HS-27A (cell line): ENCODE results near the gene SPDL1.
A peak's percentile ranks its signal among the peaks of the same experiment; 100 is the strongest.

Source experiments
- DNase-seq: peaks from one replicate; pipeline ENCODE4 v3.0.0-alpha.2; 2012; ENCODE audit warnings: low read depth, missing footprints

The SPDL1 gene

GRCh38 chr5:169583424-169584220, at the start of gene SPDL1:
SPDL1 (plus strand) TSS chr5:169583773; CDS start chr5:169588417, 4,644 bp downstream.
- peak; percentile 79 for DNase-seq

DNA sequence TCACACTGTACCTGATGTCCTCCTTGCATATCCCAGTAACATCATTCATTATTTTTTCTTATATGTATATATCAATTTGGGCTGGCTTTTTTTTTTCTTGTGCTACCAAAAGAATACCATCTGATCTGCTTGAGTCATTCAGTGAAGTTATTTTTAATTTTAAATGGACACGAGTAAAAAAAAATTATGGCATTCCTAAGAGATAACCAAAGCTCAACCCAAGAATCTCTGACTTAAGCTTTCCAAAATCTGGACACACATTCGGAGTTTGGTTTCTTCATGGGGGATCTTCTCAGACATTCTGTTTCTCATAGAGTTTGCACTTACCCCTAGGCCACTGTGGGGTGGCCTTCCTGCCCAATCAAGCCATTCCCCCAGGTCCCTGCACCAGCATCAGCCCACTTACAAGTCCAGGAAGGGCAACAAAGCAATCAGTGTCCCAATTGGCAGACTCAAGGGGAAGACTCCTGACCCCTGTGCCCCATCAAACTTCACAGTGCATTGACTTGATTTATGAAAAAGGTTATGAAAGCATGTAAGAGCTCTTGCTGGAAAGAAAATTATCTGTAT, 49.2 kb upstream of the SPDL1 start:
- DNase-seq, result no peak

GRCh38 chr5:169534939-169535338, 48.6 kb upstream of the SPDL1 start:
- DNase-seq, result no peak

DNA sequence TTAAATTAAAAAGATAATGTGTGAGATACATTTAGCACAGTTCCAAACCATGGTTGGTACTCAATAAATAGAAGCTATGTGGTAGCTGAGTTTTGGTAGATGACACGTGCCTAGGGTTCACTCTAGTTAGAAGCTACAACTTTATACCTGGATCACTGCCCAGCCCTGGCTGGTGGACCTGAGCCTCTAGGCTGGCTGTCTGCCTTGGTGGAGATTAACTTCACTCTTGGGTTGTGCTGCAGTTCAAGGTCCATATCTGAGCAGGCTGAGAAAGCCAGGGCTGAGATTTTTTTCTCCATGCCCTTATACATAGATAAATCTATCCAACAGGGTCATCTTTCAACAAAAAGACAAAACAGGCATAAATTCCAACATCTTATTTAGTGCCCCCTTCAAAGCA, 44.6 kb upstream of the SPDL1 start:
- no peak for DNase-seq

GRCh38 chr5:169542811-169543210, 40.8 kb upstream of the SPDL1 start:
- no peak for DNase-seq

- DNase-seq, result no peak
Observed at GRCh38 chr5:169544264-169544950, 39.2 kb upstream of the SPDL1 start.

DNA sequence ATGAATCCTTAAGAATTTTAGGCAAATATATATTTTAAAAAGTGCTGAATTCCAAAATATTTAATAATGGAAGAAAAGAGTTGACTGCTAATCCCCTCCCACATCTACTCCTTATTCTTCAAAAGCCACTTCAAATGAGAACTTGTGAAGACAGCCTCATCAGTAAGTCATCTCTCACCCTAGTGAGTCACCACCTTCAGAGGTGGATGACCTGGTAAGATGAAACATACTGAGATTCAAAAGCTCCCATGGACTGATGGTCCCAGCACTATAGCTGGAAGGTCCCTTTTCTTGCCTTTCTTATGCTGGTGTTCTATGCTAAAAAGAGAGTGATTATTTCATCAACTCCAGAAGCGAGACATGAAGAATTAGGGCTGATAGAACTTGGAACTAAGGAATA, 37.8 kb upstream of the SPDL1 start:
- DNase-seq, result no peak

DNA sequence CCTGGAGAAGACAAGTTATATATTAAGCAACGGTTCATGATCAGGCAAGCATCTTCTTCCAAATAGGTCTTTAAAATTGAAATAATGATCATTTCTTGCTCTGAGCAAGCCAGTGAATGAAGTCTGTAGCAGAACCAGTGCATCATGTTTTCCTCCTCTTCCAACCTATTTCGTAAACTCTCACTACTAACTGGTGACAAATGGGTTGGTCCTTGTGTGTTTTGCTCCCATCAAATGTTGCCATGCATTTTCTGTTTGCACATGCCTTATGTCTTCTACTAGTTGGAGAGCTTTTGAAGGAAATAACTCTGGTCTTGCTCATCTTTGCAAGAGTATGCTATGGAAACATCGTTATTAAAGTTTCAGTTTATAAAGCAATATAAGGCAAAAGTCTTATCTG, 37.2 kb upstream of the SPDL1 start:
- DNase-seq, result no peak

DNA sequence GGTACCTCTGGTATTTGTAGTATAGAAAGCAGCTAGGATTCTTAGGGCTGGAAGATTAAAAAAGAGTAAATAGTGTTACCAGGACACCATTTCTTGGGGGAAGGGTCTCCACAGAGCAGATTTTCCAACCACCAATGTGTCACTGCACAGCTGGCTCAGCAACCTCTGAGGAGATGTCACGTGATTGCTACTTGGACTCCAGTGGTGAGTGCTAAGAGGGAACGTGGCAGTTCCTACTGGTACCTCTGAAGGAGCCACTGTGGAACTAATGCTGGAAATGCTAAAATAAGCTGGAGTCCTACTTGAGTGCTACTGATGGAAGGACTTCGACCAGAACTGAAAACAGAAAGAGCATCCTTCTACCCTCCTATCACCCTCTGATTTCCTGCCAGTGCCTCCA, 36.1 kb upstream of the SPDL1 start:
- DNase-seq, result no peak

- no peak for DNase-seq
Observed at GRCh38 chr5:169548315-169548714, 35.3 kb upstream of the SPDL1 start.

- no peak for DNase-seq
Observed at GRCh38 chr5:169549453-169550100, 34.0 kb upstream of the SPDL1 start.

DNA sequence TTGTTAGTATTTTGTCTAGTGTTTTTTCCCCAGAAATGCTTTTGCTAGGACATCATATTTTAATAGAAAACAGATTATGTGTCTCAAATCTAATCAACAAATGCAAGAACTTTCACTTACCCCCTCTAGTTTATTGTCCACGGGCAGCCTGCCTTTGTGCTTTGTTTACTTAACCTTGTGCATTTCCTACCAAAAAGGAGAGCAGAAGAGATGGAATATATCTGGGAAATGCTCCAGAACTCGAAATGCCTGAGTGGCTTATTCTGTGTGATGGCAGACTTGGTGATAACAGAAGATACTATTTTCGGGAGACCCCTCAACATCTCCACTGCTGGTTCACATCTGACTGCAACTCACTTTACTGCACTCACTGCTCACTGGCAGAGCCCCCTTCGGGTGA, 33.3 kb upstream of the SPDL1 start:
- no peak for DNase-seq

DNA sequence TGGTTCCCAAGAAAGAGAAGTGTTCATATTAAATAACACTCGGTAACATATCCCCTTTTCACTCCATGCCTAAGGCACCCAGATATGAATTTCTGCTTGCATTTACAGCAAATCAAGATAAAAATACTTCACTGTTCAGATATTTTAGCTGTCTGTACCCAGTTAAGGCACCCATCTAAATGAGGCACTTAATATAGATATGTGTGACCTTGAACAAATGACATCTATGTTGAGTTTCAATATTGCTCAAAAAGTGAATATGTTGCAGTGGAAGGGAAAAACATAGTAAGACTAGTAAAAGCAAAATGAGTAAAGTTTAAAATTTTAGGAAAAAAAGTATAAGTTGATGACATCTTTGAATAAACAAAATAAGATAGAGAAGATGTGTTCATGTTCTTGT, 32.4 kb upstream of the SPDL1 start:
- no peak for DNase-seq

DNA sequence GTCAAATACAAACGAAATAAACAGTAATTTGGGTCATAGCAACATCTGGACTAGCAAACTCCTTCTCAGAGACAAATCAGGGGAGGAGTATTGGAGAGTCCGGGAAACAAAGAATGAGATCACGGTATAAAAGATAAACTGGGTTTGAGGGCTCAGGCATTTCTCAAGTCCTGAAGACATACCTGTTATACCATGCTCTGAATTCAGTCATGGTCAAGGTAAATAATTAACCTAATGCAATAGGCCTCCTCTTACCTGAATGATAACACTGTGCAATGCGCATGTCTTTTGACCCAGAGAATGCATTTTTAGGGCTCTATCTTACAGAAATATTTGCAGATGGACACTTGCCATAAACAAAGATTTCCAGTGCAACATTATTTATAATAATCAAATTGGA, 31.9 kb upstream of the SPDL1 start:
- DNase-seq, result no peak

DNA sequence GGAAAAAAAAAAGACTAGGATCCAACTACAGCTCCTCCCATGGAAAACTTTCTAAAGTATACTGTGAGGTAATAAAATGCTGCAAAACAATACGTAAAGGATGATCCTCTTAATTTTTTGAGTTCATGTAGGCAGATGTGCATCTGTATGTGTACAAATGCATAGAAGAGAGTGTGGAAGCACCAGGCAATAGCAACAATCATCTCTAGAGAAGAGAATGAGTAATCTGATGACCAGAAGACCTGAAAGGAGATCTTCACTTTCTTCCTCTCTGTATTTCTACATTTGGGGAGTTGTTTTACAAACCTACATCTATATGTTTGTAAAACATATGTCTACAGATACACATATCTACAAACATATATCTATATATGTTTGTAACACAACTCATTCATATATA, 29.3 kb upstream of the SPDL1 start:
- no peak for DNase-seq

DNA sequence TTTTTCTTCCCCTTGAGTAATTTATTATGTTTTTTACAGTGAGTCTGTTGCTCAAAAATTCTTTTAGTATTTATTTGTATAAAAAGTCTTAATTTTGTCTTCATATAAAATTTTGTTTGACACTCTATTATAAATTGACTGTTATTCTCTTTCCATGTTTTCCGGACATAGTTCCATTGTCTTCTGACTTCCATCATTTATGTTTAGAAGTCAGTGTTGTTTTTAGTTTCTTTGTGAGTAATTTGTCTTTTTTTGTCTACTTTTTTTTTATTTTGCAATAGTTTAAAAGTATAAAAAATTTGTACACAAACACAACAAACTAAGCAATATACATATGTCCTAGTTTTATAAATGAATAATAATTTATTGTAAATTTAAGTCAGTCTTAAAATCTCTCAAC, 25.7 kb upstream of the SPDL1 start:
- no peak for DNase-seq

GRCh38 chr5:169561893-169562292, 21.7 kb upstream of the SPDL1 start:
- no peak for DNase-seq

- no peak for DNase-seq
Observed at GRCh38 chr5:169563369-169563768, 20.2 kb upstream of the SPDL1 start.

DNA sequence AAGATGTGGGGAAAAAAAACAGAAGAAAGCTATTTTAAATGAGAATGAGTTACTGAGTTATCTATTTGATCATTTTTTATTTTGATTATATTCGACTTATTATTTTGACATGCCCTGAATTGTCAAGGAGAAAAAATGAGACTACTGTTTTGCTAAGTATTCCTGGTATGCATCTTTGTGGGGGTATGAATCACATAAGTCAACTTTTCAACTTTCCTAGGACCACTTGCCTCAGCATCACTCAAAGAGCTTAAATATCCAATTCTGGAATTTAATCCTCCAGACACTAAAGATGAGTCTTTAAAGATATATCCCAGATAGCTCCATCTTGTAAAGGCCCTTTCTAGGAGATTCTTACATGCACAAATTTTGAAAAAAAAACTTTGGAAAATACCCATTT, 17.4 kb upstream of the SPDL1 start:
- no peak for DNase-seq

GRCh38 chr5:169567079-169567478, 16.5 kb upstream of the SPDL1 start:
- no peak for DNase-seq

GRCh38 chr5:169569513-169569912, 14.1 kb upstream of the SPDL1 start:
- no peak for DNase-seq

DNA sequence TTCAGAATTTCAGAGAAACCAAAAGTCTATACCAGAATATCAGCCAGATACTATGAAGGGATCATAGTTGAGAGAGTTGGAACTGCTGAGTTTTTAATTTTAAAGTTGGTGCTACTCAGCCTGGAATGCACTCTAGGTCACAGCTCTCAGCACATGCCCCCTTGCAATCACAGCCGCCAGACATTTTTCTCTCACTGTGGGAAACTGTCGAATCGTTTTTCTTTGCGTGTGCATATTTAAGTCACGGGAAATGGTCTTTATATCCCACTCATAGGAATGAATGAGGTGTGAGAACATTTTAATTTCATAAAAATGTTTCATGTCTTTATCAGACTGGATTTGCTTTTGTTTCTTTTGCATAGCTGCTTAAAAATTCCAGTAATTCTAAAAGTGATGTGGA, 12.2 kb upstream of the SPDL1 start:
- DNase-seq, result no peak

DNA sequence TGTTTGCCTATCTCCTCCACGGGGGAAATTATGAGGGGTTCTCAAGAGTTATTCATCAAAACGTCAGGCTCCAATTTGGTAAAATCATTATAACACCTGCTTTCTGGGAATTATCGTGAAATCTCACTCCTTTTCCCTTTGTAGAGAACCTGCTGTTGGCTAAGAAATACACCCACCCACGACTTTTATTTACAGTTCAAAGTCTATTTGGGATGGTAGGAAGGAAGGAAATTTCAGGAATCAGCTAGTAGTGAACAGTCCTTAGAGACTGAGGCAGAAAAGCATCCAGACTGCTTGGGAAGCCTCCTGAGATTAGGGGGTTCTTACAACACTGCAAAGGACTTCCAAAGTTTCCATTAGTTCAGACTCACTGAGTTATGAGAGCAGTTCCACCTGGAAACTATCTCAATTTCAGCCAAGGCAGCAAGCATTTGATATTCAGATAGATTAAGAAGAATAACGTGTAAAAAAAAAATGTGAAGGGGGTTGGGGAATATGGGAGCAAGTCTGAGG, 9.4 kb upstream of the SPDL1 start:
- DNase-seq, result no peak
